Breast epithelium (tissue), 4 donors: ENCODE data around the gene LTF. TPM values are rescaled to one million over a fixed set of nuclear protein-coding genes. Genes with fewer than 3 reads are reported as not detected.
"Not testable (repeated sequence)": the region's sequence is repeated elsewhere in the genome, so short reads cannot be mapped to it uniquely, and the experiment has no call there.

Source experiments
- DNase-seq, 2 donors: peaks; one replicate each; pipeline ENCODE4 v3.0.0-alpha.2; 2019; ENCODE audit warnings: low spot score in 2 of 2
- H3K27ac ChIP-seq, 2 donors: fragments of 200-600 bp; sonication (generic) in 1 of 2; one replicate each; pipeline ENCODE4 v1.5.1; 2016 to 2019; ENCODE audit warnings: mild to moderate bottlenecking in 1 of 2
- H3K27me3 ChIP-seq, 2 donors: fragments of 200-600 bp; sonication (generic) in 1 of 2; one replicate each; pipeline versions ENCODE4 v1.5.1 to v1.6.0; 2017 to 2019; ENCODE audit warnings: control low read depth in 1 of 2, mild to moderate bottlenecking in 1 of 2
- H3K36me3 ChIP-seq: fragments of 200-600 bp; one replicate; pipeline ENCODE4 v1.5.1; 2019
- H3K4me1 ChIP-seq, 2 donors: fragments of 200-600 bp; sonication (generic); one replicate each; pipeline ENCODE4 v1.5.1; 2016 to 2019; ENCODE audit warnings: control low read depth in 1 of 2
- H3K4me3 ChIP-seq, 3 donors: fragments of 200-600 bp; sonication (generic); 1 replicate in 2 of 3; 2 replicates in 1 of 3; pipeline ENCODE4 v1.5.1; 2016 to 2019; ENCODE audit warnings: mild to moderate bottlenecking in 3 of 3, moderate library complexity in 2 of 3
- H3K9me3 ChIP-seq, 2 donors: fragments of 200-600 bp; sonication (generic) in 1 of 2; one replicate each; pipeline ENCODE4 v1.5.1; 2016 to 2019; ENCODE audit warnings: control low read depth in 1 of 2
- CTCF ChIP-seq, 3 donors: fragments of 450-650 bp; IDR thresholded peaks; one replicate each; pipeline ENCODE4 v1.5.1; 2016 to 2017; ENCODE audit warnings: antibody characterized with exemption in 3 of 3, mild to moderate bottlenecking in 3 of 3, moderate library complexity in 3 of 3
- POLR2A ChIP-seq: fragments of 450-650 bp; IDR thresholded peaks from one replicate; pipeline ENCODE4 v1.6.1; 2016; ENCODE audit warnings: antibody characterized with exemption, mild to moderate bottlenecking, moderate library complexity
- POLR2AphosphoS5 ChIP-seq, 3 donors: sonication (generic); formaldehyde crosslinking; IDR thresholded peaks; one replicate each; pipeline ENCODE4 v1.6.1; 2017; ENCODE audit warnings: antibody characterized with exemption in 3 of 3
- intact Hi-C: fragments of 100-400 bp; cut with DNase I; formaldehyde crosslinking; loops from one replicate; pipeline ENCODE4 v1.15.1; 2023; ENCODE audit warnings: low total_unique reads
- total RNA-seq, 3 donors: library from RNA; depleted of rRNA; stranded (reverse); fragments of >200 nt; gene quantifications; one replicate each; pipeline ENCODE4 v1.1.0, GENCODE V29; 2016

Gene LTF
- total RNA-seq, 3 donors from 2014 or later, result 78.7 to 282 (median 190) TPM

GRCh38 chr3:46395210-46395661 lies 69.5 kb downstream of the LTF start:
- intact Hi-C loops, result no loop called here
- no peak for TF ChIP-seq CTCF (IDR thresholded peaks at IDR 0.05)
- no peak for TF ChIP-seq POLR2A
- TF ChIP-seq POLR2AphosphoS5 (IDR thresholded peaks at IDR 0.05), result no peak
- H3K4me3 ChIP-seq, result no peak overlapping the region
- no peaks in the 10 kb centered on the region for H3K9me3 ChIP-seq
- no peaks in the 10 kb centered on the region for H3K4me1 ChIP-seq
- H3K36me3 ChIP-seq, result no peaks in the 10 kb centered on the region
- no peak for DNase-seq
- H3K27me3 ChIP-seq, result peaks cover 0 to 4% of the 10 kb centered on the region in 2 donors
- no peak overlapping the region for H3K27ac ChIP-seq

- Histone ChIP-seq H3K36me3 (no peaks in the 10 kb centered on the region), H3K27ac (no peak overlapping the region), H3K4me1 (no peaks in the 10 kb centered on the region), H3K9me3 (no peaks in the 10 kb centered on the region), H3K27me3 (peaks cover 0 to 4% of the 10 kb centered on the region in 2 donors), H3K4me3 (no peak overlapping the region)
- no peak for DNase-seq
- intact Hi-C loops, result no loop called here
- TF ChIP-seq POLR2AphosphoS5 (IDR thresholded peaks at IDR 0.05), result no peak
- TF ChIP-seq POLR2A, result no peak
- no peak for TF ChIP-seq CTCF (IDR thresholded peaks at IDR 0.05)
These were observed 70.9 kb downstream of the LTF start for GRCh38 chr3:46393554-46394434.

- TF ChIP-seq CTCF (IDR thresholded peaks at IDR 0.05) (no peak), POLR2A (no peak), POLR2AphosphoS5 (IDR thresholded peaks at IDR 0.05) (no peak)
- intact Hi-C loops, result no loop called here
These were observed 71.7 kb downstream of the LTF start for GRCh38 chr3:46393011-46393410.

GRCh38 chr3:46391526-46391925 lies 73.2 kb downstream of the LTF start:
- H3K4me3 ChIP-seq, H3K9me3 ChIP-seq, H3K4me1 ChIP-seq, intact Hi-C loops, DNase-seq, H3K36me3 ChIP-seq, H3K27ac ChIP-seq, H3K27me3 ChIP-seq: not testable (repeated sequence)

More at GRCh38 chr3:46393011-46393410, 71.7 kb downstream of the LTF start:
- H3K4me3 ChIP-seq, result no peak overlapping the region
- DNase-seq, result no peak
- no peaks in the 10 kb centered on the region for H3K9me3 ChIP-seq
- H3K27me3 ChIP-seq, result peaks cover 0 to 4% of the 10 kb centered on the region in 2 donors
- H3K36me3 ChIP-seq, result no peaks in the 10 kb centered on the region
- no peaks in the 10 kb centered on the region for H3K4me1 ChIP-seq
- no peak overlapping the region for H3K27ac ChIP-seq

GRCh38 chr3:46389306-46389705 lies 75.4 kb downstream of the LTF start:
- DNase-seq, result no peak
- Histone ChIP-seq H3K9me3 (no peaks in the 10 kb centered on the region), H3K4me3 (no peak overlapping the region), H3K36me3 (no peaks in the 10 kb centered on the region), H3K4me1 (no peaks in the 10 kb centered on the region), H3K27me3 (peaks cover 0 to 2% of the 10 kb centered on the region in 2 donors), H3K27ac (no peak overlapping the region)
- intact Hi-C loops, result no loop called here
- TF ChIP-seq POLR2A, result no peak
- TF ChIP-seq CTCF (IDR thresholded peaks at IDR 0.05), result no peak
- no peak for TF ChIP-seq POLR2AphosphoS5 (IDR thresholded peaks at IDR 0.05)

GRCh38 chr3:46388847-46389246 lies 75.9 kb downstream of the LTF start:
- DNase-seq, H3K4me1 ChIP-seq, H3K27ac ChIP-seq, H3K9me3 ChIP-seq, H3K36me3 ChIP-seq, H3K4me3 ChIP-seq, H3K27me3 ChIP-seq, intact Hi-C loops: not testable (repeated sequence)
